ENCODE results near the gene TTBK1. TPM values are rescaled to one million over a fixed set of nuclear protein-coding genes. Genes with fewer than 3 reads are reported as not detected.
"Not testable (repeated sequence)": the region's sequence is repeated elsewhere in the genome, so short reads cannot be mapped to it uniquely, and the experiment has no call there.

TTBK1 gene
- total RNA-seq, 1 donor from 2014 or later = not detected

GRCh38 chr6:43286980-43287716, 43.9 kb downstream of the TTBK1 start:
- no peak for DNase-seq (ENCODE audit: low read depth in 2 of 2)

DNA sequence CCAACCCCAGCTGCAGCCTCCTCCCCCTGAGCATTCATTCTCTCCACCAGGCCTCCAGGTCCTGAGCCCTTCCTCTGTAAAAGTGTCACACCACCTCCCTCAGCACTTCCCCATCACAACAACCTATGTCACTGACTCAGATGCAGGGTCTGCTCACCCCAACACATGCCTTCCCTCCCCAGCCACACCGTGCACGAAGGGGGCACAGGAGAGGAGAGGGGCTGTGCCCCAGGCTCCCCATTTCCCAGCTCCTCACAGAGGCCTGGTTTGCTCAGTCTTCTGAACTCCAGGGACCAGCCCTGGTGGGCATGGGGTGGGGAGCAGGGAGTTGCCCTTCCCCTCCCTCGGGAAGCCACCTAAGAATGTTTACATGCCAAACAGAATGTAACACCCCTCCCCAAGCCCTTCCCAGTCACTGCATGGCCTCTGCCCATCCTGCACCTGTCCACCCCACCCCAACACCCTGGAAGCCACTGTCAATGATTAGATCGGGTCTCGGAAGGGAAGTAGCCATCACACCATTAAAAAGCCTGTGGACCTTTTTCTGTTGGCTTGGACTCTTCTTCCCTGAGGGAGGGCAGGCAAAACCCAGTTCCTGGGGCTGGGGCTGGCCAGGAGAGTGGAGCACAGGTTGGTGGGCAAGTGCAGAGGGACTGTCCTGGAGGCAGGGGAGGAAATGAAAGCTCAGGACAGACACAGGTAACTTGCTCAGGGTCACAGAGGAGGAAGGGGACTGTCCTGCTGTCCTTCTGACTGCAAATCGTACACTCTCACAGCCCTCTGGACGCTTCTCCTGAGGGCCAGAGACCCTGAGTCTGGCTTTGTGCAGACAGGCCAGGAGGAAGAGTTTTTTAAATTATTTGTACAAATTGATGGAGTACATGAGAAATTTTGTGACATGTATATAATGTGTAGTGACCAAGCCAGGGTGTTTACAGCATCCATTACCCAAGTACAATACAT, 44.7 kb downstream of the TTBK1 start:
- no peak for DNase-seq (ENCODE audit: low read depth in 2 of 2)

- DNase-seq (ENCODE audit: low read depth in 2 of 2) = no peak
Measured at GRCh38 chr6:43290339-43290904, 47.1 kb downstream of the TTBK1 start.

DNA sequence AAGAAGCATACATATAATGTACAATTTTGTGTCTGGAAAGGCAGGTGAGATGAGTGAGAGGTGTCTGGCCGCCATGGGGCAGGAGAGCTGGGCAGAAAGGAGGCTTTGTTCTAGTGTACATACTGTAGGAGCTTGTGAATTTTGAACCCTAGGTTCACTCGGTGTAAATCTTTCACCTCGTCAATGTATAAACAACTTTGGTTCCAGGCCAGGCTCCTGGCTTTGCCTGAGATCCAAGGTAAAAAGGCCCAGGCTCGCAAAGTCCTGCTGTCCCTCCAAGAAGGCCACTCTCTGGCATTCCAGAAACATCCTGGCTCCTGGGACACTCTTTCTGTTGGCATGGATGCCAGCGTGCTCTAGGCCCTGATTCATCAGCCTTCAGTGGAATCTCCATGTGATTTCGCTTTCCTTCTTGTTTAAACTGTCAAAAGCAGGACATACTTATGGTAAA, 47.6 kb downstream of the TTBK1 start:
- no peak for DNase-seq (ENCODE audit: low read depth in 2 of 2)

GRCh38 chr6:43291708-43292107, 48.4 kb downstream of the TTBK1 start:
- DNase-seq (ENCODE audit: low read depth in 2 of 2) = no peak

- no peak for DNase-seq (ENCODE audit: low read depth in 2 of 2)
Measured at GRCh38 chr6:43292341-43292740, 49.1 kb downstream of the TTBK1 start.

- DNase-seq (ENCODE audit: low read depth in 2 of 2) = no peak
Measured at GRCh38 chr6:43292763-43293318, 49.6 kb downstream of the TTBK1 start.

DNA sequence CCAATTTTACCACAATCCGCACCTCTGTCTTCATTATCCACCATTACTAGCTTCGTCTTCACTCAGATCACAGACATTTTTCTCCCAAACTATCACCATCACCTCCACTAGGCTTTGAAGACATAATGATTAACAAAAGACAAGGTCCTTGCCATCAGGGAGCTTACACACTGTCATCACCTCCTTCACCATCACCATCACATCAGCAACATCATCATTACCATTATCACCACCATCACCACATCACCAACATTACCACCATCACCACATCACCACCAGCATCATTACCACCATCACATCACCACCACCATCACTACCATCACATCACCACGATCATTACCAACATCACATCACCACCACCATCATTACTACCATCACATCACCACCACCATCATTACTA, 50.4 kb downstream of the TTBK1 start:
- no peak for DNase-seq (ENCODE audit: low read depth in 2 of 2)

DNA sequence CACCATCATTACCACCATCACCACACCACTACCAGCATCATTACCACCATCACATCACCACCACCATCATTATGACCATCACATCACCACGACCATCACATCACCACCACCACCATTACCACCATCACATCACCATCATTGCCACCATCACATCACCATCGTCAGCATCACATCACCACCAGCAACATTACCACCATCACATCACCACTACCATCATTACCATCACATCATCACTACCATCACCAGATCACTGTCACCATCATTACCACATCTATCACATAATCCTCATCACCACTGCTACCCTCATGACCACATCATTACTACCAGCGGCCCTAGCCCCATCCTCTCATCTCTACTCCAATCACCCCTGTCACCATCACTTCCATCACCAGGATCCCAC, 51.3 kb downstream of the TTBK1 start:
- no peak for DNase-seq (ENCODE audit: low read depth in 2 of 2)

DNA sequence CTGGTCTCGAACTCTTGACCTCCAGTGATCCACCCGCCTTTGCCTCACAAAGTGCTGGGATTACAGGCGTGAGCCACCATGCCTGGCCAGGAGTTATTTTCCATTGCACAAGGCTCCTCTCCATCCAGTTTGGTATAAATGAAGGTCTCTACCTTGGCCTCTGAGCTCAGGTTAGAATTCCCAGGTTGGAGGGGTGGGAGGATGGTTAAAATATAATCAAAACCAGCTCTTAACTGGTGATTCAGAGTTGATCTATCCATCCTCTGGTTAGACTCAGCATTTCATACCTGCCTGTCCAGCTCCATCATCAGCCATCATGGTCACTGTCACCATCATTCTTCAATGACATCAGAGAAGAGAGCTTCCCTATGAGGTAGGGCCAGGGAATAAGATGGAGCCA, 52.2 kb downstream of the TTBK1 start:
- no peak for DNase-seq (ENCODE audit: low read depth in 2 of 2)

GRCh38 chr6:43296780-43297497, 53.7 kb downstream of the TTBK1 start:
- DNase-seq (ENCODE audit: low read depth in 2 of 2) = no peak

GRCh38 chr6:43297644-43298564, 54.6 kb downstream of the TTBK1 start, which contains the start of gene SLC22A7:
TSS of gene SLC22A7 (plus strand) at chr6:43298260. CDS start at chr6:43298359, 99 bp downstream.
- DNase-seq (ENCODE audit: low read depth in 2 of 2) = no peak

DNA sequence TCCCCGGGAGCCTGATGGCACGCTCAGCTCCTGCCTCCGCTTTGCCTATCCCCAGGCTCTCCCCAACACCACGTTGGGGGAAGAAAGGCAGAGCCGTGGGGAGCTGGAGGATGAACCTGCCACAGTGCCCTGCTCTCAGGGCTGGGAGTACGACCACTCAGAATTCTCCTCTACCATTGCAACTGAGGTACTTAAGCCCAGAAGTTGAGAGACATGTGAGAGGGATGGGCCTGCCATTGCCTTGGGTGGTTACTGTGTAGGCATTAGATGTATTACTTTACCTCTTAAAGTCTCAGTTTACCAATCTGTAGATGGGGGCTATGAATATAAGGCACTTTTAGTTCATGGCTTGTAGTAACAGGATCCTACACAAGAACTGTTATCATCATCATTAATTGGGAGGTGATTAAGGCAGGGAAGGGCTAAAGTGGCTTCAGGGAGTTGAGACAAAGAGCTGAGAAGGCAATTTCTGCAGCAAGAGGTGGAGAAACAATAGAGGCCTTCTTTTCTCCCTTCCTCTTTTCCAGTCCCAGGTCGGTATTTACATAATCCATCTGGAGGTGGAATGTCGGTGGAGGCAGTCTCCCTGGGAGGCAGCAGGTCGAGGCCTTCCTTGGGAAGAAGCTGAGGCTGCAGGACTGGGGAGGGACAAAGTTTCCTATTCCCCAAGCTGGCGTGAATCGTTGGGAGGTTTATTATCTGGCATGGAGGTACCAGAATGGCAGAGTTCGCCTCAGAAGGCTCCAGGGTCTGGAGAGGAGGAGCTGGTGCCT, 55.5 kb downstream of the TTBK1 start:
- no peak for DNase-seq (ENCODE audit: low read depth in 2 of 2)

DNA sequence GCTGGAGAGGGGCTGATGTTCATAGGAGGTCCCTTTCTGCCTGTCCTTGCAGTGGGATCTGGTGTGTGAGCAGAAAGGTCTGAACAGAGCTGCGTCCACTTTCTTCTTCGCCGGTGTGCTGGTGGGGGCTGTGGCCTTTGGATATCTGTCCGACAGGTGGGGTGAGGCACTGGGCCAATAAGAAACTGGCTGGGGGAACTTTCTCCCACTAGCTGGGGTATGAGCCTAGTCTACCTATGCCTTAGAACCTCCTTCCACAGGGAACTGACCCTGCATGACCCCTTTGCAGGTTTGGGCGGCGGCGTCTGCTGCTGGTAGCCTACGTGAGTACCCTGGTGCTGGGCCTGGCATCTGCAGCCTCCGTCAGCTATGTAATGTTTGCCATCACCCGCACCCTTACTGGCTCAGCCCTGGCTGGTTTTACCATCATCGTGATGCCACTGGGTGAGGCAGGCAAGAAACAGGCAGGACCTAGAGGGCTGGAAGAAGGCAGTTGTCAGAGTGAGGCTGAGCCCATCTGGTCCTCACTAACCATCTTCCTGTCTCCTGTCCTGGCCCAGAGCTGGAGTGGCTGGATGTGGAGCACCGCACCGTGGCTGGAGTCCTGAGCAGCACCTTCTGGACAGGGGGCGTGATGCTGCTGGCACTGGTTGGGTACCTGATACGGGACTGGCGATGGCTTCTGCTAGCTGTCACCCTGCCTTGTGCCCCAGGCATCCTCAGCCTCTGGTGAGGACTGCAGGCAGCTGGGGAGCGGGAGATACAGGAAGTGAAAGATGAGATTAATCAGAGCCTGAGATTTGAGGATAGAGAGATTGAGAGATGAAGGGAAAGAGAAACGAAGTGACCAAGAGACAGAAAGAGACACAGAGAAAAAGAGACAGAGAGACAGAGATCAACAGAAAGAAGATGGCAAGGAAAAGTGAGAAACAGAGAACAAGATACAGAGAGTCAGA, 56.3 kb downstream of the TTBK1 start:
- DNase-seq (ENCODE audit: low read depth in 2 of 2) = no peak

DNA sequence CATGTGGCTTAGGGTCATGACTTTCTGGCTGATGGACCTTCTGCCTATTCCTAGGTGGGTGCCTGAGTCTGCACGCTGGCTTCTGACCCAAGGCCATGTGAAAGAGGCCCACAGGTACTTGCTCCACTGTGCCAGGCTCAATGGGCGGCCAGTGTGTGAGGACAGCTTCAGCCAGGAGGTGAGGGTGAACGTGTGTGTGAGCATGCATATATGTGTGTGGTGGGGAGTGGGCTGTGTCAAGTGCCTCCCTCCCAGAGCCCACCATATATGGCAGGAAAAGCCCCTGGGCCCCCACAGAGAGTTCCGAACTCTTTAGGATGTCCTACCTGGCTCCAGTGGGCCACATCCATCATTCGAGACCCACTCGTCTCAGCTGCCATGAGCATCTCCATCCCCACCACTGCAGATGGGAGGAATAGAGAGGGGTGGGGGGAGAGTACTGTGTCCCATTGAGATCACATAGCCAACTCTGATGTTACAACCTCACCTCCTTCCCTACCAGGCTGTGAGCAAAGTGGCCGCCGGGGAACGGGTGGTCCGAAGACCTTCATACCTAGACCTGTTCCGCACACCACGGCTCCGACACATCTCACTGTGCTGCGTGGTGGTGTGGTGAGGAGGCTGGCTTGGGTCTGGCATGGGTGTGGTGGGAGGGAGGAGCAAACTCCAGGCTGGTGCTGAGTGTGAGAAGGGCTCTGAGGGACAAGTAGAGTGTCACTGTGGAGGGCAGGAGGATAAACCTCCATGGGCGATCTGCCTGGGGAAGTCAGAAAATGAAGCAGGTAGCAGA, 58.0 kb downstream of the TTBK1 start:
- DNase-seq (ENCODE audit: low read depth in 2 of 2) = no peak

DNA sequence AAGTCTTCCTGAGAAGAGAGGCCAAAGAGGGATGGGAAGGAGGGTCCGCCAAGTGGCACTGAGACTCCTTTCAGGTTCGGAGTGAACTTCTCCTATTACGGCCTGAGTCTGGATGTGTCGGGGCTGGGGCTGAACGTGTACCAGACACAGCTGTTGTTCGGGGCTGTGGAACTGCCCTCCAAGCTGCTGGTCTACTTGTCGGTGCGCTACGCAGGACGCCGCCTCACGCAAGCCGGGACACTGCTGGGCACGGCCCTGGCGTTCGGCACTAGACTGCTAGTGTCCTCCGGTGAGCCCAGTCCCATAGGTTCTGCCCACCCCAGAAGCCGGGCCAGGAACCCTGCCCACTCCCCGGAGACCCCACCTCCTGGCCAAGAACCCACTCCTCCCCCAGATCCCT, 58.8 kb downstream of the TTBK1 start:
- no peak for DNase-seq (ENCODE audit: low read depth in 2 of 2)

GRCh38 chr6:43303006-43303405, 59.7 kb downstream of the TTBK1 start:
- DNase-seq (ENCODE audit: low read depth in 2 of 2) = not testable (repeated sequence)

Data from dermis microvascular lymphatic vessel endothelial cell (primary cell).